ENCODE data around the gene TBX18. TPM values are rescaled to one million over a fixed set of nuclear protein-coding genes. Genes with fewer than 3 reads are reported as not detected.

TBX18 gene
- total RNA-seq, 1 experiment from 2014 or later, result 14.4 TPM

DNA sequence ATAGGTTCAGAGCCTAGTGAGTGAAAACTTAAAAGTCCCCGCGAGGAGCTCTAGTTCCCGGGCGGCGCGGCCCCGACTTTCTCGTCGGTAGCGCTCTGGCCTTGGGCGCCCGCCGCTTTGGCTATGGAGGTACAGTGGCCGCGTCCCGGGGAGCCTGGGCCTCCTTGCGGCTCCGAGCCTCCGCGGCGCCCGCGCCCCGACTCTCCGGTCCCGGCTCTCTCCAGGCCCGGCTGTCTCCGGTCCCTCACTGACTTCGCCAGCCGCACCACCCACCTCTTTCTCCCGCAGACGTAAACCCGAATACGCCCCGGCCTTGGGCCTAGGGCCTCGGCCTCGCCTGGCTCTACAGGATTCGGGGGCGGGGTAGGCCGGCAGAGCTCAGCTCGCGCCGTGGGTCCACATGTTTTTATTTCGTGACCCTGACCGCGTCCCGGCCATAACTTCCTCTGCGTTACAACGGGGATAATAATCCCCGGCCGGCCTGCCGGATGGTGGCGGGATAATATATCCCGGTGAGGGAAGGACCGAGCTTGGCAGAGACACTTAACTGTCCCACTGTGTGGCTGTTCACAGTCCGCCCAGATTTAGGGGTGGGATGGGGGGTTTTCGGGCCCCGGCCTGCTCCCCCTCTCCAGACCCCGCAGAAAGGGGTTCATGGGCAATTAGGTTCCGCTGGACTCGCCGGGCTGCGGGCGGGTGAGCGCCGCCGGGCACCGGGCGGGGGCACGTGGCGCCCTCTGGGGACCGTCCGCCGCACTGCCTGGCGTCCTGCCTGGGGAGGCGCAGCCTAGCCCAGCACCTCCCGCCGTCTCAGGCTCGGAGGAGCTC, 10.0 kb upstream of the TBX18 start:
- TSS peak; percentile 70 for BruUV-seq (replicated peaks)
- peak overlapping the region; percentile 57 for H3K9ac ChIP-seq (ENCODE audit: low read length)
- RAD21 ChIA-PET (ENCODE audit: low non-redundant PET in 1 of 2, low total read pairs in 2 of 2, uncharacterized antibody in 2 of 2, unreplicated experiment in 2 of 2), result interaction anchor here in 1 of 2 experiments (0.7 kb wide), 1 partner anchor 352 kb away, joined by 3 read pairs; no protein-coding TSS in a partner anchor
- CTCF ChIA-PET, result interaction anchor here (1.2 to 2.5 kb wide), 4 partner anchors 10 to 352 kb away, joined by 3 to 13 read pairs (median 10); partner anchors contain the start of gene TBX18
- peaks cover 0 to 9% of the 10 kb centered on the region in 2 experiments; a peak in 2 of 4 replicates for H3K4me1 ChIP-seq (ENCODE audit: control insufficient read depth in 1 of 2, insufficient read depth in 2 of 2, low read length in 2 of 2)
- H3K79me2 ChIP-seq (ENCODE audit: insufficient read depth, low read length), result no peaks in the 10 kb centered on the region
- POLR2A ChIA-PET, result interaction anchor here (2.4 kb wide), 1 partner anchor 11 kb away, joined by 6 read pairs; no protein-coding TSS in a partner anchor
- H3K27me3 ChIP-seq (ENCODE audit: insufficient read depth, low read length), result peaks cover 5% of the 10 kb centered on the region; the same call in 1 of the 2 replicates
- H4K20me1 ChIP-seq (ENCODE audit: insufficient read depth), result no peaks in the 10 kb centered on the region
- no peaks in the 10 kb centered on the region for H3K36me3 ChIP-seq (ENCODE audit: control insufficient read depth in 1 of 2, insufficient read depth in 2 of 2, low read length in 2 of 2)
- intact Hi-C loops (cut with micrococcal nuclease), result loop anchor here (10.0 kb wide), 1 partner anchor 350 kb away; no protein-coding TSS in a partner anchor
- no peak overlapping the region for H2AFZ ChIP-seq (ENCODE audit: low read depth, low read length, poor library complexity, severe bottlenecking)
- peak overlapping the region; percentile 49 to 61 for H3K4me3 ChIP-seq (replicated peaks in 1 of 2; ENCODE audit: low read depth in 1 of 2, low read length in 2 of 2)
- ATAC-seq, result peak; percentile 83
- H3K9me3 ChIP-seq (ENCODE audit: control insufficient read depth in 1 of 2, insufficient read depth in 1 of 2, low read depth in 1 of 2, low read length in 2 of 2), result no peaks in the 10 kb centered on the region
- H3K4me2 ChIP-seq (ENCODE audit: low read length), result peak overlapping the region; percentile 81
- peak overlapping the region; percentile 64 for H3K27ac ChIP-seq (ENCODE audit: low read depth, low read length)
- no peak for DNase-seq (ENCODE audit: low read depth, low spot score)
- no peaks in the 10 kb centered on the region for H3K9me2 ChIP-seq (ENCODE audit: insufficient read depth)
- TF ChIP-seq, protein P1, sequence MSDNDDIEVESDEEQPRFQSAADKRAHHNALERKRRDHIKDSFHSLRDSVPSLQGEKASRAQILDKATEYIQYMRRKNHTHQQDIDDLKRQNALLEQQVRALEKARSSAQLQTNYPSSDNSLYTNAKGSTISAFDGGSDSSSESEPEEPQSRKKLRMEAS (IDR thresholded peaks at IDR 0.05), result peak; percentile 48; the same call in 1 of the 2 replicates
- TF ChIP-seq ZFX (IDR thresholded peaks at IDR 0.05) (peak; percentile 94), TCF7L2 (IDR thresholded peaks at IDR 0.05; ENCODE audit: borderline replicate concordance, extremely low read depth, insufficient read depth, insufficient read length) (no peak), SIN3A (IDR thresholded peaks at IDR 0.05; ENCODE audit: low read depth) (no peak), ZBTB33 (IDR thresholded peaks at IDR 0.05; ENCODE audit: extremely low read depth, insufficient replicate concordance, low read length) (no peak), EZH2phosphoT487 (IDR thresholded peaks at IDR 0.05; ENCODE audit: borderline replicate concordance) (no peak), POLR2AphosphoS5 (IDR thresholded peaks at IDR 0.05; ENCODE audit: low read depth, low read length) (0 out of 2 replicates have a peak, but pooled peaks have one; percentile 18), CEBPB (IDR thresholded peaks at IDR 0.05; ENCODE audit: low read depth) (no peak), SRF (IDR thresholded peaks at IDR 0.05; ENCODE audit: low read depth) (no peak), ZNF274 (IDR thresholded peaks at IDR 0.05; ENCODE audit: low read depth, low read length) (no peak), ATF3 (IDR thresholded peaks at IDR 0.05) (no peak), FOSL1 (IDR thresholded peaks at IDR 0.05; ENCODE audit: low read depth) (no peak), POLR2A (IDR thresholded peaks at IDR 0.05; ENCODE audit: borderline replicate concordance, extremely low read depth, insufficient read depth, insufficient read length) (no peak), RAD21 (IDR thresholded peaks at IDR 0.05; ENCODE audit: low read depth) (peak; percentile 45), JUND (IDR thresholded peaks at IDR 0.05) (no peak), EGR1 (IDR thresholded peaks at IDR 0.05; ENCODE audit: low read depth) (no peak)
- TF ChIP-seq, protein P2, sequence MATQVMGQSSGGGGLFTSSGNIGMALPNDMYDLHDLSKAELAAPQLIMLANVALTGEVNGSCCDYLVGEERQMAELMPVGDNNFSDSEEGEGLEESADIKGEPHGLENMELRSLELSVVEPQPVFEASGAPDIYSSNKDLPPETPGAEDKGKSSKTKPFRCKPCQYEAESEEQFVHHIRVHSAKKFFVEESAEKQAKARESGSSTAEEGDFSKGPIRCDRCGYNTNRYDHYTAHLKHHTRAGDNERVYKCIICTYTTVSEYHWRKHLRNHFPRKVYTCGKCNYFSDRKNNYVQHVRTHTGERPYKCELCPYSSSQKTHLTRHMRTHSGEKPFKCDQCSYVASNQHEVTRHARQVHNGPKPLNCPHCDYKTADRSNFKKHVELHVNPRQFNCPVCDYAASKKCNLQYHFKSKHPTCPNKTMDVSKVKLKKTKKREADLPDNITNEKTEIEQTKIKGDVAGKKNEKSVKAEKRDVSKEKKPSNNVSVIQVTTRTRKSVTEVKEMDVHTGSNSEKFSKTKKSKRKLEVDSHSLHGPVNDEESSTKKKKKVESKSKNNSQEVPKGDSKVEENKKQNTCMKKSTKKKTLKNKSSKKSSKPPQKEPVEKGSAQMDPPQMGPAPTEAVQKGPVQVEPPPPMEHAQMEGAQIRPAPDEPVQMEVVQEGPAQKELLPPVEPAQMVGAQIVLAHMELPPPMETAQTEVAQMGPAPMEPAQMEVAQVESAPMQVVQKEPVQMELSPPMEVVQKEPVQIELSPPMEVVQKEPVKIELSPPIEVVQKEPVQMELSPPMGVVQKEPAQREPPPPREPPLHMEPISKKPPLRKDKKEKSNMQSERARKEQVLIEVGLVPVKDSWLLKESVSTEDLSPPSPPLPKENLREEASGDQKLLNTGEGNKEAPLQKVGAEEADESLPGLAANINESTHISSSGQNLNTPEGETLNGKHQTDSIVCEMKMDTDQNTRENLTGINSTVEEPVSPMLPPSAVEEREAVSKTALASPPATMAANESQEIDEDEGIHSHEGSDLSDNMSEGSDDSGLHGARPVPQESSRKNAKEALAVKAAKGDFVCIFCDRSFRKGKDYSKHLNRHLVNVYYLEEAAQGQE (IDR thresholded peaks at IDR 0.05; ENCODE audit: low read depth), result no peak
- TF ChIP-seq, protein P3, sequence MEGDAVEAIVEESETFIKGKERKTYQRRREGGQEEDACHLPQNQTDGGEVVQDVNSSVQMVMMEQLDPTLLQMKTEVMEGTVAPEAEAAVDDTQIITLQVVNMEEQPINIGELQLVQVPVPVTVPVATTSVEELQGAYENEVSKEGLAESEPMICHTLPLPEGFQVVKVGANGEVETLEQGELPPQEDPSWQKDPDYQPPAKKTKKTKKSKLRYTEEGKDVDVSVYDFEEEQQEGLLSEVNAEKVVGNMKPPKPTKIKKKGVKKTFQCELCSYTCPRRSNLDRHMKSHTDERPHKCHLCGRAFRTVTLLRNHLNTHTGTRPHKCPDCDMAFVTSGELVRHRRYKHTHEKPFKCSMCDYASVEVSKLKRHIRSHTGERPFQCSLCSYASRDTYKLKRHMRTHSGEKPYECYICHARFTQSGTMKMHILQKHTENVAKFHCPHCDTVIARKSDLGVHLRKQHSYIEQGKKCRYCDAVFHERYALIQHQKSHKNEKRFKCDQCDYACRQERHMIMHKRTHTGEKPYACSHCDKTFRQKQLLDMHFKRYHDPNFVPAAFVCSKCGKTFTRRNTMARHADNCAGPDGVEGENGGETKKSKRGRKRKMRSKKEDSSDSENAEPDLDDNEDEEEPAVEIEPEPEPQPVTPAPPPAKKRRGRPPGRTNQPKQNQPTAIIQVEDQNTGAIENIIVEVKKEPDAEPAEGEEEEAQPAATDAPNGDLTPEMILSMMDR (IDR thresholded peaks at IDR 0.05 in 2 of 3, conservative IDR thresholded peaks at IDR 0.05 in 1 of 3; ENCODE audit: borderline replicate concordance in 1 of 3, insufficient read depth in 1 of 3, low read depth in 2 of 3, low read length in 2 of 3), result peak; percentile 43 to 58 (median 56); a peak in 5 of 6 replicates

Data from HCT116 (cell line).